ENCODE data around the gene TRPV2. TPM values are rescaled to one million over a fixed set of nuclear protein-coding genes. Genes with fewer than 3 reads are reported as not detected.

The TRPV2 gene
- total RNA-seq, 1 donor from 2014 or later: 86.5 TPM

- Histone ChIP-seq H3K36me3 (peaks cover 17% of the 10 kb centered on the region), H3K27ac (peak overlapping the region; percentile 45), H3K4me1 (peaks cover 35% of the 10 kb centered on the region), H3K9me3 (no peaks in the 10 kb centered on the region), H3K27me3 (no peaks in the 10 kb centered on the region), H3K4me3 (no peak overlapping the region)
- peak; percentile 12 for ATAC-seq
- DNase-seq: no peak
- no peak for TF ChIP-seq CTCF (IDR thresholded peaks at IDR 0.05)
- intact Hi-C loops (cut with DNase I): no loop called here
These were observed 36.6 kb upstream of the TRPV2 start for GRCh38 chr17:16378636-16379282.

GRCh38 chr17:16379654-16380053 is 35.7 kb upstream of the TRPV2 start:
- H3K27me3 ChIP-seq: no peaks in the 10 kb centered on the region
- H3K36me3 ChIP-seq: peaks cover 20% of the 10 kb centered on the region
- no peak overlapping the region for H3K4me3 ChIP-seq
- H3K27ac ChIP-seq: no peak overlapping the region
- DNase-seq: no peak
- no peak for TF ChIP-seq CTCF (IDR thresholded peaks at IDR 0.05)
- intact Hi-C loops (cut with DNase I): no loop called here
- no peaks in the 10 kb centered on the region for H3K9me3 ChIP-seq
- peaks cover 32% of the 10 kb centered on the region for H3K4me1 ChIP-seq
- no peak for ATAC-seq

- no peaks in the 10 kb centered on the region for H3K27me3 ChIP-seq
- peak within 1 kb of the TSS; percentile 98 for H3K27ac ChIP-seq
- peak within 1 kb of the TSS; percentile 79 for H3K4me3 ChIP-seq
- TF ChIP-seq CTCF (IDR thresholded peaks at IDR 0.05): no peak
- peaks cover 31% of the 10 kb centered on the region for H3K4me1 ChIP-seq
- intact Hi-C loops (cut with DNase I): no loop called here
- no peaks in the 10 kb centered on the region for H3K9me3 ChIP-seq
- ATAC-seq: peak; percentile 98
- H3K36me3 ChIP-seq: peaks cover 20% of the 10 kb centered on the region
- DNase-seq: peak; percentile 98
These were observed 34.5 kb upstream of the TRPV2 start, which contains the start of gene UBB for GRCh38 chr17:16380640-16381495. Gene UBB, plus strand, starts transcription at chr17:16381091. Its CDS starts 817 bp downstream, at chr17:16381908.

GRCh38 chr17:16381496-16381820 is 33.9 kb upstream of the TRPV2 start:
- H3K4me1 ChIP-seq: peaks cover 35% of the 10 kb centered on the region
- peaks cover 20% of the 10 kb centered on the region for H3K36me3 ChIP-seq
- no peaks in the 10 kb centered on the region for H3K27me3 ChIP-seq
- DNase-seq: no peak
- TF ChIP-seq CTCF (IDR thresholded peaks at IDR 0.05): no peak
- H3K4me3 ChIP-seq: peak overlapping the region; percentile 79
- intact Hi-C loops (cut with DNase I): no loop called here
- H3K27ac ChIP-seq: peak overlapping the region; percentile 98
- ATAC-seq: no peak
- no peaks in the 10 kb centered on the region for H3K9me3 ChIP-seq

GRCh38 chr17:16383216-16383615 is 32.2 kb upstream of the TRPV2 start:
- no peaks in the 10 kb centered on the region for H3K27me3 ChIP-seq
- intact Hi-C loops (cut with DNase I): no loop called here
- peak overlapping the region; percentile 79 for H3K4me3 ChIP-seq
- ATAC-seq (no peak), DNase-seq (no peak)
- TF ChIP-seq CTCF (IDR thresholded peaks at IDR 0.05): no peak
- H3K9me3 ChIP-seq: no peaks in the 10 kb centered on the region
- no peak overlapping the region for H3K27ac ChIP-seq
- peaks cover 30% of the 10 kb centered on the region for H3K4me1 ChIP-seq
- H3K36me3 ChIP-seq: peaks cover 20% of the 10 kb centered on the region

Data from upper lobe of right lung (tissue), 1 donor.